HG03565 (cell line): Measurements from ENCODE around the gene SULT2A1.
"Not testable (repeated sequence)": the region's sequence is repeated elsewhere in the genome, so short reads cannot be mapped to it uniquely, and the experiment has no call there.

ENCODE experiments used
- ATAC-seq: cut with Tn5 transposase; IDR thresholded peaks from one replicate; pipeline ENCODE4 v1.9.1; 2021; ENCODE audit warnings: mild to moderate bottlenecking, moderate library complexity; ENCODE audit not compliant: unreplicated experiment

SULT2A1 gene

GRCh38 chr19:47886010-47886559 is at the start of gene SULT2A1:
SULT2A1 (minus strand) TSS chr19:47886315; CDS start chr19:47886257, 58 bp downstream.
- ATAC-seq: no peak

GRCh38 chr19:47928581-47928980 is 42.5 kb upstream of the SULT2A1 start:
- not testable (repeated sequence) for ATAC-seq

- not testable (repeated sequence) for ATAC-seq
Observed at GRCh38 chr19:47920107-47920506, 34.0 kb upstream of the SULT2A1 start.

- ATAC-seq: not testable (repeated sequence)
Observed at GRCh38 chr19:47910191-47910590, 24.1 kb upstream of the SULT2A1 start.

- not testable (repeated sequence) for ATAC-seq
Observed at GRCh38 chr19:47909350-47909749, 23.2 kb upstream of the SULT2A1 start.

GRCh38 chr19:47901370-47901769 is 15.3 kb upstream of the SULT2A1 start:
- ATAC-seq: no peak

- no peak for ATAC-seq
Observed at GRCh38 chr19:47899335-47899734, 13.2 kb upstream of the SULT2A1 start.

- no peak for ATAC-seq
Observed at GRCh38 chr19:47897861-47898260, 11.7 kb upstream of the SULT2A1 start.

- no peak for ATAC-seq
Observed at GRCh38 chr19:47896773-47897172, 10.7 kb upstream of the SULT2A1 start.

- ATAC-seq: no peak
Observed at GRCh38 chr19:47896019-47896418, 9.9 kb upstream of the SULT2A1 start.

- no peak for ATAC-seq
Observed at GRCh38 chr19:47895165-47895782, 9.2 kb upstream of the SULT2A1 start.

GRCh38 chr19:47891923-47892666 is 6.0 kb upstream of the SULT2A1 start:
- no peak for ATAC-seq

- ATAC-seq: no peak
Observed at GRCh38 chr19:47891622-47891922, 5.5 kb upstream of the SULT2A1 start.

GRCh38 chr19:47890865-47891621 is 4.9 kb upstream of the SULT2A1 start:
- no peak for ATAC-seq

- no peak for ATAC-seq
Observed at GRCh38 chr19:47885067-47885463, 1.1 kb downstream of the SULT2A1 start.

- ATAC-seq: no peak
Observed at GRCh38 chr19:47882890-47883289, 3.2 kb downstream of the SULT2A1 start.

- ATAC-seq: no peak
Observed at GRCh38 chr19:47881757-47882156, 4.4 kb downstream of the SULT2A1 start.

- ATAC-seq: not testable (repeated sequence)
Observed at GRCh38 chr19:47879385-47879784, 6.7 kb downstream of the SULT2A1 start.

GRCh38 chr19:47878906-47879305 is 7.2 kb downstream of the SULT2A1 start:
- ATAC-seq: no peak

- no peak for ATAC-seq
Observed at GRCh38 chr19:47865166-47865565, 20.9 kb downstream of the SULT2A1 start.

GRCh38 chr19:47863514-47863936 is 22.6 kb downstream of the SULT2A1 start:
- no peak for ATAC-seq

GRCh38 chr19:47861630-47862029 is 24.5 kb downstream of the SULT2A1 start:
- no peak for ATAC-seq
